ENCODE measurements around the gene SORD. TPM values are rescaled to one million over a fixed set of nuclear protein-coding genes. Genes with fewer than 3 reads are reported as not detected.
"Not testable (repeated sequence)": the region's sequence is repeated elsewhere in the genome, so short reads cannot be mapped to it uniquely, and the experiment has no call there.

SORD gene
- total RNA-seq, 4 donors from 2014 or later = 24.4 to 78.6 (median 48.7) TPM

DNA sequence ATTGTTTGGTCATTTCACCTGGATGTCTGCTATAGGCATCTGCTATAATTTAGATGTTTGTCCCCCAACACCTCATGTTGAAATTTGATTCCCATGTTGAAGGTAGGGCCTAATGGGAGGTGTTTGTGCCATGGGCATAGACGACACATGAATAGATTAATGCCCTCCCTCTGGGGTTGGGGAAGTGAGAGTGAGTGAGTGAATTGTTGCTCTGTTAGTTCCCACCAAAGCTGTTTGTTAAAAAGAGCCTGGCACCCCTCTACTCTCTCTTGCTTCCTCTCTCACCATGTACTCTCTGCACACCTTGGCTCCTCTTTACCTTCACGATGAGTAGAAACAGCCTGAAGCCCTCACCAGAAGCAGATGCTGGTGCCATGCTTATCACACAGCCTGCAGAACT lies 23.9 kb upstream of the SORD start:
- Histone ChIP-seq H3K4me3 (no peak overlapping the region), H3K27me3 (no peaks in the 10 kb centered on the region), H3K27ac (no peak overlapping the region), H3K9me3 (no peaks in the 10 kb centered on the region), H3K36me3 (no peaks in the 10 kb centered on the region), H3K4me1 (no peaks in the 10 kb centered on the region)
- 77% methylated on average over 2 of the region's 2 CpGs for WGBS
- no peak for DNase-seq (ENCODE audit: low spot score in 2 of 2)
- TF ChIP-seq CTCF (IDR thresholded peaks at IDR 0.05) (no peak), POLR2AphosphoS5 (IDR thresholded peaks at IDR 0.05) (no peak), EP300 (IDR thresholded peaks at IDR 0.05) (no peak), POLR2A (IDR thresholded peaks at IDR 0.05) (no peak)

- H3K27me3 ChIP-seq; H3K9me3 ChIP-seq; DNase-seq (ENCODE audit: low spot score in 2 of 2); H3K4me1 ChIP-seq; H3K4me3 ChIP-seq; H3K36me3 ChIP-seq; H3K27ac ChIP-seq: not testable (repeated sequence)
- whole genome bisulfite sequencing = 62% methylated on average over 1 of the region's 1 CpG
These were observed 21.8 kb upstream of the SORD start for GRCh38 chr15:45001180-45001579.

DNA sequence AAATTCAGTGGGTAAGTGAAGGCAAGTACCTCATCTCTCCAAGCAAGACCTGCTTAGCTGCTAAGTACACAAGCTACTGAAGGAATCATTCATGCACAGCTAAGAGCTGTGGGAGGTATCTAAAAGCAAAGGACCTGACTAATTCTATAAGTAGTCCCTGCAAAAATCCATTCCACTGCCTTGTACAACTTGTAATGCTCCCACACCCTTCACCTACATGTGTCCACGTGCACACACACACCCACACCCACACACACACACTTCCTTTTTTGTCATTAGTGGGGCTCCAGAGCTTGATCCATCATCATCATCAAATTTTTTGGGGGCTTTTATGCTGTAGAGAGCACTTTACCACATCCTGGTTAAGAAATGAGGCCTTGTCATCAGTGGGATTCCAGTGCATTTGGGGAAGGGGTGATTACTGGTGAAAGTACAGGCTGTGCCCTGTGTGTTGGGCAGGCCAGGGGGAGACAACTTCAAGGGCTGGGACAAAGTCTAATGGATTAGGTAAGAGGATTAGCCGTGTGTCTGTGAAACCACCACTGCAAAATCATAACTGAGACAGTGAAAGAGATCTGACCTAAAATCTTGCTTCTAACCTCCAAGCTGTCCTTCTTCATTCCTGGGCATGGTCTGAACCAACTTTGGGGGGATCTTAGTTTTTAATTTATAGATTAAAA lies 19.1 kb upstream of the SORD start:
- not testable (repeated sequence) for H3K9me3 ChIP-seq; H3K27ac ChIP-seq; H3K4me1 ChIP-seq; H3K4me3 ChIP-seq; H3K36me3 ChIP-seq; H3K27me3 ChIP-seq; DNase-seq (ENCODE audit: low spot score in 2 of 2)
- 65% methylated on average over 2 of the region's 2 CpGs for WGBS

- H3K27ac ChIP-seq; H3K27me3 ChIP-seq; H3K9me3 ChIP-seq; DNase-seq (ENCODE audit: low spot score in 2 of 2); H3K4me1 ChIP-seq; H3K36me3 ChIP-seq; H3K4me3 ChIP-seq: not testable (repeated sequence)
- 78% methylated on average over 5 of the region's 5 CpGs for WGBS
These were observed 18.3 kb upstream of the SORD start for GRCh38 chr15:45004590-45005175.

DNA sequence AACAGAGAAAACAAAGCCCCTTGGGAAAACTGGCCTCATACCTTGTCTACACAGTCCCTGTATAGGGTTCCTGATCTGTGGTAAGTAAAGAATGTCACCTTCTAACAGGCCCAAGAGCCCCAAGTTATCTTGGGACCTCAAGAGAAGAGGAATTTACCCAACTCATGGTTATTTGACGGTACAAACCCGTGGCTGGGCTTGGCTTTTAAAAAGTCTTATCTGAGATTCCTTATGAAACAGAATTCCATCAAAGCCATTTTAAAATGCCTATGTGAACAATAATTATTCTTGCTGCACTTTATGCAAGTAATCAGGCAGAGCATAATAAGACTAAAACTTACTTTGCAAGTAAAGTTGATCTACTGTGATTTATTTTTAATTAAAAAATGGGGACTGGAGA lies 13.9 kb upstream of the SORD start:
- no peaks in the 10 kb centered on the region for H3K4me1 ChIP-seq
- H3K27me3 ChIP-seq = no peaks in the 10 kb centered on the region
- WGBS = 84% methylated on average over 2 of the region's 2 CpGs
- no peak for TF ChIP-seq POLR2AphosphoS5 (IDR thresholded peaks at IDR 0.05)
- no peak for TF ChIP-seq POLR2A (IDR thresholded peaks at IDR 0.05)
- TF ChIP-seq CTCF (IDR thresholded peaks at IDR 0.05) = no peak
- TF ChIP-seq EP300 (IDR thresholded peaks at IDR 0.05) = no peak
- H3K9me3 ChIP-seq = no peaks in the 10 kb centered on the region
- H3K36me3 ChIP-seq = no peaks in the 10 kb centered on the region
- DNase-seq (ENCODE audit: low spot score in 2 of 2) = no peak
- H3K4me3 ChIP-seq = no peak overlapping the region
- no peak overlapping the region for H3K27ac ChIP-seq

GRCh38 chr15:45015114-45015513 lies 7.9 kb upstream of the SORD start:
- not testable (repeated sequence) for H3K36me3 ChIP-seq; H3K9me3 ChIP-seq; H3K27me3 ChIP-seq; H3K27ac ChIP-seq; DNase-seq (ENCODE audit: low spot score in 2 of 2); H3K4me1 ChIP-seq; H3K4me3 ChIP-seq
- WGBS = 76% methylated on average over 1 of the region's 1 CpG

DNA sequence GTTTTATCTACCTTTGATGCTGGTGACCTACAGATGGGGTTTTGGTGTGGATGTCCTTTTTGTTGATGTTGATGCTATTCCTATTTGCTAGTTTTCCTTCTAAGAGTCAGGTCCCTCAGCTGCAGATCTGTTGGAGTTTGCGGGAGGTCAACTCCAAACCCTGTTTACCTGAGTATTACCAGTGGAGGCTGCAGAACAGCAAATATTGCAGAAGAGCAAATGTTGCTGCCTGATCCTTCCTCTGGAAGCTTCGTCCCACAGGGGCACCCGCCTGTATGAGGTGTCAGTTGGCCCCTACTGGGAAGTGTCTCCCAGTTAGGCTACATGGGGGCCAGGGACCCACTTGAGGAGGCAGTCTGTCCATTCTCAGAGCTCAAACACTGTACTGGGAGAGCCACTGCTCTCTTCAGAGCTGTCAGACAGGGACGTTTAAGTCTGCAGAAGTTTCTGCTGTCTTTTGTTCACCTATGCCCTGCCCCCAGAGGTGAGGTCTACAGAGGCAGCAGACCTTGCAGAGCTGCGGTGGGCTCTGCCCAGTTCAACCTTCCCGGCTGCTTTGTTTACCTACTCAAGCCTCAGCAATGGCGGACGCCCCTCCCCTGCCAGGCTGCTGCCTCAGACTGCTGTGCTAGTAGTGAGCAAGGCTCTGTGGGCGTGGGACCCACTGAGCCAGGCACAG lies 2.6 kb upstream of the SORD start:
- 87% methylated on average over 3 of the region's 9 CpGs for WGBS
- H3K36me3 ChIP-seq; DNase-seq (ENCODE audit: low spot score in 2 of 2); H3K27me3 ChIP-seq; H3K27ac ChIP-seq; H3K9me3 ChIP-seq; H3K4me3 ChIP-seq: not testable (repeated sequence)
- H3K4me1 ChIP-seq = peaks cover 20% of the 10 kb centered on the region

- H3K27ac ChIP-seq; H3K27me3 ChIP-seq; H3K36me3 ChIP-seq; H3K9me3 ChIP-seq; DNase-seq (ENCODE audit: low spot score in 2 of 2); H3K4me3 ChIP-seq: not testable (repeated sequence)
- WGBS = 95% methylated on average over 8 of the region's 9 CpGs
- peaks cover 20% of the 10 kb centered on the region for H3K4me1 ChIP-seq
These were observed 2.1 kb upstream of the SORD start for GRCh38 chr15:45020901-45021259.

Data from suprapubic skin (tissue), 4 donors.